ENCODE data around the gene MYL12B.

Gene MYL12B

GRCh38 chr18:3235846-3236245 lies 26.1 kb upstream of the MYL12B start:
- DNase-seq (ENCODE audit: low spot score): no peak

- DNase-seq (ENCODE audit: low spot score): no peak
Measured at GRCh38 chr18:3236470-3236869, 25.5 kb upstream of the MYL12B start.

GRCh38 chr18:3238742-3239141 lies 23.2 kb upstream of the MYL12B start:
- no peak for DNase-seq (ENCODE audit: low spot score)

GRCh38 chr18:3245185-3245564 lies 16.8 kb upstream of the MYL12B start:
- no peak for DNase-seq (ENCODE audit: low spot score)

- peak; percentile 91 for DNase-seq (ENCODE audit: low spot score)
Measured at GRCh38 chr18:3245853-3246634, 15.9 kb upstream of the MYL12B start.

- DNase-seq (ENCODE audit: low spot score): no peak
Measured at GRCh38 chr18:3246635-3247239, 15.2 kb upstream of the MYL12B start.

GRCh38 chr18:3247240-3248061 lies 14.5 kb upstream of the MYL12B start, which contains the start of gene MYL12A:
TSS of gene MYL12A (plus strand) at chr18:3247801. CDS start at chr18:3253248, 5,447 bp downstream.
- peak; percentile 97 for DNase-seq (ENCODE audit: low spot score)

- DNase-seq (ENCODE audit: low spot score): no peak
Measured at GRCh38 chr18:3248062-3248657, 13.8 kb upstream of the MYL12B start.

GRCh38 chr18:3248658-3249359 lies 13.1 kb upstream of the MYL12B start:
- peak; percentile 61 for DNase-seq (ENCODE audit: low spot score)

- peak; percentile 23 for DNase-seq (ENCODE audit: low spot score)
Measured at GRCh38 chr18:3250237-3251107, 11.5 kb upstream of the MYL12B start.

GRCh38 chr18:3251249-3251962 lies 10.5 kb upstream of the MYL12B start:
- no peak for DNase-seq (ENCODE audit: low spot score)

GRCh38 chr18:3251963-3252277 lies 10.0 kb upstream of the MYL12B start:
- no peak for DNase-seq (ENCODE audit: low spot score)

- no peak for DNase-seq (ENCODE audit: low spot score)
Measured at GRCh38 chr18:3252843-3253242, 9.1 kb upstream of the MYL12B start.

GRCh38 chr18:3254725-3255124 lies 7.2 kb upstream of the MYL12B start:
- DNase-seq (ENCODE audit: low spot score): no peak

- DNase-seq (ENCODE audit: low spot score): no peak
Measured at GRCh38 chr18:3255611-3256165, 6.2 kb upstream of the MYL12B start.

- DNase-seq (ENCODE audit: low spot score): no peak
Measured at GRCh38 chr18:3256693-3257626, 5.0 kb upstream of the MYL12B start.

- DNase-seq (ENCODE audit: low spot score): no peak
Measured at GRCh38 chr18:3257627-3258120, 4.3 kb upstream of the MYL12B start.

- DNase-seq (ENCODE audit: low spot score): no peak
Measured at GRCh38 chr18:3260995-3261372, 949 bp upstream of the MYL12B start.
